ENCODE results near the gene GOLGA7B. TPM values are rescaled to one million over a fixed set of nuclear protein-coding genes. Genes with fewer than 3 reads are reported as not detected.

GOLGA7B gene
- total RNA-seq, 1 experiment from 2014 or later: 1.1 TPM

- Histone ChIP-seq H2AFZ (no peak overlapping the region), H3K27me3 (ENCODE audit: insufficient read depth, low read depth) (no peaks in the 10 kb centered on the region), H3K9me2 (ENCODE audit: insufficient read depth) (no peaks in the 10 kb centered on the region), H3K79me2 (ENCODE audit: low read depth) (no peaks in the 10 kb centered on the region), H3K36me3 (ENCODE audit: low read depth) (no peaks in the 10 kb centered on the region), H3F3A (ENCODE audit: insufficient read depth, low read depth) (peaks cover 18% of the 10 kb centered on the region; the same call in 1 of the 2 replicates), H3K4me2 (peak overlapping the region; percentile 87), H3K9me3 (ENCODE audit: insufficient read depth, low read depth) (no peaks in the 10 kb centered on the region), H3K4me1 (replicated peaks; ENCODE audit: insufficient read depth) (peaks cover 40% of the 10 kb centered on the region), H3K27ac (peak overlapping the region; percentile 98), H4K20me1 (ENCODE audit: insufficient read depth) (no peaks in the 10 kb centered on the region), H3K4me3 (peak overlapping the region; percentile 42; the same call in 1 of the 2 replicates)
- CTCF ChIA-PET: interaction anchor here (0.5 to 0.6 kb wide), 4 partner anchors 57 to 203 kb away, joined by 3 to 12 read pairs (median 6); no protein-coding TSS in a partner anchor
- no peak for TF ChIP-seq EZH2 (IDR thresholded peaks at IDR 0.05; ENCODE audit: low read depth)
- TF ChIP-seq, protein P1, sequence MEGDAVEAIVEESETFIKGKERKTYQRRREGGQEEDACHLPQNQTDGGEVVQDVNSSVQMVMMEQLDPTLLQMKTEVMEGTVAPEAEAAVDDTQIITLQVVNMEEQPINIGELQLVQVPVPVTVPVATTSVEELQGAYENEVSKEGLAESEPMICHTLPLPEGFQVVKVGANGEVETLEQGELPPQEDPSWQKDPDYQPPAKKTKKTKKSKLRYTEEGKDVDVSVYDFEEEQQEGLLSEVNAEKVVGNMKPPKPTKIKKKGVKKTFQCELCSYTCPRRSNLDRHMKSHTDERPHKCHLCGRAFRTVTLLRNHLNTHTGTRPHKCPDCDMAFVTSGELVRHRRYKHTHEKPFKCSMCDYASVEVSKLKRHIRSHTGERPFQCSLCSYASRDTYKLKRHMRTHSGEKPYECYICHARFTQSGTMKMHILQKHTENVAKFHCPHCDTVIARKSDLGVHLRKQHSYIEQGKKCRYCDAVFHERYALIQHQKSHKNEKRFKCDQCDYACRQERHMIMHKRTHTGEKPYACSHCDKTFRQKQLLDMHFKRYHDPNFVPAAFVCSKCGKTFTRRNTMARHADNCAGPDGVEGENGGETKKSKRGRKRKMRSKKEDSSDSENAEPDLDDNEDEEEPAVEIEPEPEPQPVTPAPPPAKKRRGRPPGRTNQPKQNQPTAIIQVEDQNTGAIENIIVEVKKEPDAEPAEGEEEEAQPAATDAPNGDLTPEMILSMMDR (conservative IDR thresholded peaks at IDR 0.05): no peak; the same call in 1 of the 2 replicates
- no TSS peak for BruUV-seq (replicated peaks)
- DNase-seq: peak; percentile 79
- POLR2A ChIA-PET (ENCODE audit: unreplicated experiment): interaction anchor here (0.5 to 0.7 kb wide), 8 partner anchors 16 to 1842 kb away, joined by 3 to 15 read pairs (median 6); no protein-coding TSS in a partner anchor
- intact Hi-C loops (cut with micrococcal nuclease; ENCODE audit: unreplicated experiment): loop anchor here (10.0 kb wide), 2 partner anchors 204 to 376 kb away; partner anchors contain the start of genes AVPI1 and LOXL4
Measured at GRCh38 chr10:97888641-97889262, 39.1 kb downstream of the GOLGA7B start.

GRCh38 chr10:97889461-97890265, 40.0 kb downstream of the GOLGA7B start:
- BruUV-seq (replicated peaks): no TSS peak
- Histone ChIP-seq H3K27me3 (ENCODE audit: insufficient read depth, low read depth) (no peaks in the 10 kb centered on the region), H3K9me2 (ENCODE audit: insufficient read depth) (no peaks in the 10 kb centered on the region), H3F3A (ENCODE audit: insufficient read depth, low read depth) (peaks cover 18% of the 10 kb centered on the region; the same call in 1 of the 2 replicates), H4K20me1 (ENCODE audit: insufficient read depth) (no peaks in the 10 kb centered on the region), H3K27ac (peak overlapping the region; percentile 98), H3K4me2 (peak overlapping the region; percentile 87), H3K9me3 (ENCODE audit: insufficient read depth, low read depth) (no peaks in the 10 kb centered on the region), H3K36me3 (ENCODE audit: low read depth) (no peaks in the 10 kb centered on the region), H3K79me2 (ENCODE audit: low read depth) (no peaks in the 10 kb centered on the region), H2AFZ (peak overlapping the region; percentile 63; the same call in 1 of the 2 replicates), H3K4me1 (replicated peaks; ENCODE audit: insufficient read depth) (peaks cover 40% of the 10 kb centered on the region), H3K4me3 (peak overlapping the region; percentile 42; the same call in 1 of the 2 replicates)
- peak; percentile 81 to 83 for DNase-seq
- TF ChIP-seq, protein P1 (conservative IDR thresholded peaks at IDR 0.05): no peak
- TF ChIP-seq EZH2 (IDR thresholded peaks at IDR 0.05; ENCODE audit: low read depth): no peak
- CTCF ChIA-PET: no interaction called here
- intact Hi-C loops (cut with micrococcal nuclease; ENCODE audit: unreplicated experiment): loop anchor here (10.0 kb wide), 2 partner anchors 205 to 375 kb away; partner anchors contain the start of genes AVPI1 and LOXL4
- POLR2A ChIA-PET (ENCODE audit: unreplicated experiment): interaction anchor here (0.6 to 0.7 kb wide), 4 partner anchors 17 to 1352 kb away, joined by 3 to 7 read pairs (median 4); no protein-coding TSS in a partner anchor

- Histone ChIP-seq H3K36me3 (ENCODE audit: low read depth) (no peaks in the 10 kb centered on the region), H2AFZ (no peak overlapping the region), H3K9me3 (ENCODE audit: insufficient read depth, low read depth) (no peaks in the 10 kb centered on the region), H3K4me1 (replicated peaks; ENCODE audit: insufficient read depth) (peaks cover 34% of the 10 kb centered on the region), H3K9me2 (ENCODE audit: insufficient read depth) (no peaks in the 10 kb centered on the region), H3K4me3 (no peak overlapping the region), H3K4me2 (no peak overlapping the region), H4K20me1 (ENCODE audit: insufficient read depth) (no peaks in the 10 kb centered on the region), H3K27me3 (ENCODE audit: insufficient read depth, low read depth) (no peaks in the 10 kb centered on the region), H3K27ac (no peak overlapping the region), H3F3A (ENCODE audit: insufficient read depth, low read depth) (peaks cover 18% of the 10 kb centered on the region; the same call in 1 of the 2 replicates), H3K79me2 (ENCODE audit: low read depth) (no peaks in the 10 kb centered on the region)
- no peak for DNase-seq
- POLR2A ChIA-PET (ENCODE audit: unreplicated experiment): no interaction called here
- no TSS peak for BruUV-seq (replicated peaks)
- TF ChIP-seq, protein P1 (conservative IDR thresholded peaks at IDR 0.05): no peak
- TF ChIP-seq EZH2 (IDR thresholded peaks at IDR 0.05; ENCODE audit: low read depth): no peak
- CTCF ChIA-PET: no interaction called here
- intact Hi-C loops (cut with micrococcal nuclease; ENCODE audit: unreplicated experiment): no loop called here
Measured at GRCh38 chr10:97891497-97892167, 42.0 kb downstream of the GOLGA7B start.
